ENCODE data around the gene SLC16A12. TPM values are rescaled to one million over a fixed set of nuclear protein-coding genes. Genes with fewer than 3 reads are reported as not detected.

The SLC16A12 gene
- total RNA-seq, 1 donor from 2014 or later = 1.9 TPM

GRCh38 chr10:89440226-89441009, 95.0 kb downstream of the SLC16A12 start:
- Histone ChIP-seq H3K36me3 (no peaks in the 10 kb centered on the region), H3K27me3 (no peaks in the 10 kb centered on the region), H3K4me3 (no peak overlapping the region), H3K9me3 (no peaks in the 10 kb centered on the region), H3K27ac (no peak overlapping the region), H3K4me1 (no peaks in the 10 kb centered on the region)
- DNase-seq (peak; percentile 69), ATAC-seq (peak; percentile 79)
- TF ChIP-seq CTCF (IDR thresholded peaks at IDR 0.05) = no peak
- intact Hi-C loops (cut with DNase I) = no loop called here

DNA sequence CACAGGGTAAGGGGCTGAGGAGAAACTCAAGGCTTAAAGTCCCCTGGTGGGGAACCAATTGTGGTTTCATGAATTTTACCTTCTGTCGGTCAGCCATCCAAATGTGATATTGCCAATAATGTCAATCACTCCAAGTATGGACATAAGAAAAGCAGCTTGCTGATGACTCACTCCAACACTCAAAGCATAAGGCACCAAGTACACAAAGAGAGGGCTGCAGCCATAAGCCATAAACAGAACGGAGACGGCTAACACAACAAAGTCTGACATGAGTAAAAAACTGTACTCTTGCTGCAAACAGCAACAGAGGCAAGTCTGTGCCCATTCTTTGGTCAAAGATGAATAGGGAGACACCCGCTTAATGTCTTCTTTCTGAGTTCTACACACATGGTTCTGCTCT, 96.9 kb downstream of the SLC16A12 start:
- no peaks in the 10 kb centered on the region for H3K36me3 ChIP-seq
- no peaks in the 10 kb centered on the region for H3K4me1 ChIP-seq
- no peak for TF ChIP-seq CTCF (IDR thresholded peaks at IDR 0.05)
- no peak overlapping the region for H3K4me3 ChIP-seq
- H3K27me3 ChIP-seq = no peaks in the 10 kb centered on the region
- DNase-seq (no peak), ATAC-seq (no peak)
- H3K27ac ChIP-seq = no peak overlapping the region
- H3K9me3 ChIP-seq = no peaks in the 10 kb centered on the region
- intact Hi-C loops (cut with DNase I) = no loop called here

GRCh38 chr10:89431977-89432376, 103.4 kb downstream of the SLC16A12 start:
- no peaks in the 10 kb centered on the region for H3K36me3 ChIP-seq
- H3K9me3 ChIP-seq = no peaks in the 10 kb centered on the region
- peak overlapping the region; percentile 25 for H3K27ac ChIP-seq
- intact Hi-C loops (cut with DNase I) = no loop called here
- no peaks in the 10 kb centered on the region for H3K4me1 ChIP-seq
- ATAC-seq (peak; percentile 92), DNase-seq (no peak)
- TF ChIP-seq CTCF (IDR thresholded peaks at IDR 0.05) = no peak
- no peak overlapping the region for H3K4me3 ChIP-seq
- H3K27me3 ChIP-seq = no peaks in the 10 kb centered on the region

GRCh38 chr10:89428877-89429276, 106.5 kb downstream of the SLC16A12 start:
- H3K4me3 ChIP-seq = no peak overlapping the region
- no peaks in the 10 kb centered on the region for H3K9me3 ChIP-seq
- no peak for TF ChIP-seq CTCF (IDR thresholded peaks at IDR 0.05)
- intact Hi-C loops (cut with DNase I) = loop anchor here (5.0 kb wide), 1 partner anchor 133 kb away; no protein-coding TSS in a partner anchor
- H3K27me3 ChIP-seq = no peaks in the 10 kb centered on the region
- H3K36me3 ChIP-seq = no peaks in the 10 kb centered on the region
- ATAC-seq (no peak), DNase-seq (no peak)
- H3K4me1 ChIP-seq = no peaks in the 10 kb centered on the region
- no peak overlapping the region for H3K27ac ChIP-seq

DNA sequence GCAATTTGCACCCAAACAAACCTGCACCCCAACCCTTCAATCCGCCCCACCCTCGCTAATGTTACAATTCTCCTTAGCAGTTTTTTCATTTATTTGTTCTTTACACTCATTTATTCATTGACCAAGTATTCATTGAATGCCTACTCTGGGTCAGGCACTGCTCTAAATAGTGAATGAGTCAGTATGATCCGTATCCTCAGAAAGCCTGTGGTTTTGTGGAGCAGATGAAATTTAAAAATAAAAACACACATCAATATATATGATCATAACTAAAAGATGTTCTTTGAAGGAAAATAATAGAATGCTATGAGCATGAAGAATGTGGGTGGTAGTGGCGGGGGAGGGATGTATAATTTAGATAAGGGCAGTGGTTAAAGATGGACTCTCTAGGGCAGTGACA, 107.8 kb downstream of the SLC16A12 start:
- TF ChIP-seq CTCF (IDR thresholded peaks at IDR 0.05) = no peak
- H3K4me1 ChIP-seq = no peaks in the 10 kb centered on the region
- DNase-seq (no peak), ATAC-seq (no peak)
- H3K36me3 ChIP-seq = no peaks in the 10 kb centered on the region
- no peak overlapping the region for H3K27ac ChIP-seq
- H3K9me3 ChIP-seq = no peaks in the 10 kb centered on the region
- H3K4me3 ChIP-seq = no peak overlapping the region
- intact Hi-C loops (cut with DNase I) = loop anchor here (5.0 kb wide), 1 partner anchor 135 kb away; no protein-coding TSS in a partner anchor
- H3K27me3 ChIP-seq = no peaks in the 10 kb centered on the region

All from upper lobe of right lung (tissue), 1 donor.